ELF-1 (cell line): Measurements from ENCODE around the gene WFDC5.
"Not testable (repeated sequence)": the region's sequence is repeated elsewhere in the genome, so short reads cannot be mapped to it uniquely, and the experiment has no call there.

ENCODE experiments used
- DNase-seq: peaks from one replicate; pipeline ENCODE4 v3.0.0-alpha.2; 2016; ENCODE audit warnings: low read depth, low spot score

Gene WFDC5

DNA sequence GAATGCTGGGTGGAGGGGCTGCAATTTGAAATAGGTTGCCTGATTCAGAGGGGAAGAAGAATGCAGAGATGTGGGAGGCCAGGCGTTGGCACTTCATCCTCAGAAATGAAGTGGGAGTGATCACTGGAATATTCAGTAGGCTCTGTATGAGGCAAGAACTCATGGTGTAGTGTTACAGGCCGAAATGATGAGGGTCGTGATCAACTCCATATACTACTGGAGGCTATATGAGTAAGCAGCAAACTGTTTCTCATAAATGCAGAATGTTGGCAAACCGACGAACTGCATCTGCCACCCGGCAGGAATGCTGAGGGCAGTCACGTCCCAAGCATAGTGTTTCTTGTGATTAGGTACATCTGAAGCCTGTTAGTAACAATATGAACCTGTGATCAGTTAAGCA lies 26.7 kb downstream of the WFDC5 start:
- DNase-seq: no peak

DNA sequence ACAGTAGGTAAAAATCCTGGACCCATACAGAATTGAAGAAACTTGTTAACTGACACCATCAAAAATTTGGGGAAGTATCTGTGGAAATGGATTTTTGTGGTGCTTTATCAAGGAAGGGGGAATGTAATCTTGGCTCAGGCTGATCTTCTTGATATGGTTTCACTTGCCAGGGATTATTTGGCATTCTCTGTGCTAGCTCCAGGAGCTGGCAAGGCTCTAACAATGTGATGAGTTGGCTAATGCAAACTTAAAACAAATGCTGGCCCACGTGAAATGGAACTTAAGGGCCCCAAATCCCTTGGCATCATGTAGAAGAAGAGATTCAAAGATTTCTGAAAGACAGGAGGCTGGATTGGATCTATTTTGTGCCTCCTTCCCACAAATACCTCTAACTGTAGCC lies 27.2 kb downstream of the WFDC5 start:
- no peak for DNase-seq

DNA sequence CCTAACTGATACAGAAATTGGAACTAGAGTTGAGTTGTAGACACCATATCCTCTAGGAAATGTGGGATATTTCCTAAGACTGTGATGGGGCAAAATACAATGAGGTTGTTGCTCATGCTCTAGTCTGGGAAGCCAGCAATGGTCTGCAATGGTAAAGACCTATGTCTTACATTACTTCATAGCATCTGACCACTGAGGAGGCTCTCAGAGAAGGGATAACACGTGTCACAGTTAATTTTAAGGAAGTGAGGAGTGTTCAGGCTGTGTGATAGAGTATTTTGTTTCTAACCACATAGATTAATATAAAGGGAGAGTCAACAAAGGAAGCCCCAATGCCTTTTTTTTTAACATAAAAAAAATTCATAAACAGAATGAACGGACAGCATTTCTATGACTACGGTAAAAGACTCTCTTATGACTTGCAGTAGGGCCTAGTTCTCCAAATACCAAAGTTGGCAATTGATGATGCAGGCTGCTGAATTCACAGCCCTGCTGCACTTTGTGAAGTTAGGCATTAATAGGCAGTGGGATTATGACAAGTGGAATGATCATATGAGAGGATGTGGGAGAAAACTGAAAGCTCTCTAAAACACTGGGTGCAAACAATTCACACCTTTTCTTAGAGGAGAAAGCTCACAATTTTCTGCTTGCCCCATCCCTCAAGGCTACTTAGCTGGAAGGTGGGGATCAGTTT lies 27.7 kb downstream of the WFDC5 start:
- DNase-seq: no peak

DNA sequence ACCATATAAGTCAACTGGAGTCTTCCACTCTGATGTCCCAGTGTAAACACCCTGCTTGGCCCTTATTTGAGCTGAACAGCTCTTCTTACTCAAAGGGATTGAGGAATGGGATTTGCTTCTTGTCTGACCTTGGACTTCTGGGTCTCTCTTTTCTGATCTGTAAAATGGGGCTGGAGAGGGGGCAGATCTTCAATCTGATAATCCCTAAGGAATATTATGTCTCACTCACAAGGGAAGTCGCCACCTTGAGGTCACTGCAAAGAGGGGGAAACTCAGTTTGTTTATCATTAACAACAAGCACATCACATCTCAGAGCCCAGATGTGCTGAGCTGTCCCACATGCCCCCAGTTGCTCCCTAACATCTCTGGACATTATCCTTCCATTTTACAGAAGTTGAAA lies 29.1 kb downstream of the WFDC5 start:
- no peak for DNase-seq

DNA sequence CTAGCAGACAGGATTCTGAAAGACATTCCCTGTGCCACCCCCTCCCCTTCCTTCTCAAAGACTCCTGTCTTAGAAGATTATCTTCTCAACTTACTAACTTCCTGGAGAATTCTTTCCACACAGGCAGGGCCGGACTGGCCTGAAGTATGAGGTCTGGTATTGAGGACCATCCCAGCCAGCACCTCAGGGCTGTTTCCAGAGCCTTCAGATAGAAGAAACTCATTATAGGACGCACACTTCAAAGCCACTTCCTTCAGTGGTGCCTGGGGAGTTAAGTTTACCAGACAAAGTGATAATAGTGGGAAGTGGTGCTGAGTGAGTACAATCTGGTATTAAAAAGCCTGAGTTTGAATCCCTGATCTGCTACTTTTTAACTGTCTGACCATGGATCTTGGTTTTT lies 29.7 kb downstream of the WFDC5 start:
- DNase-seq: peak; percentile 68

DNA sequence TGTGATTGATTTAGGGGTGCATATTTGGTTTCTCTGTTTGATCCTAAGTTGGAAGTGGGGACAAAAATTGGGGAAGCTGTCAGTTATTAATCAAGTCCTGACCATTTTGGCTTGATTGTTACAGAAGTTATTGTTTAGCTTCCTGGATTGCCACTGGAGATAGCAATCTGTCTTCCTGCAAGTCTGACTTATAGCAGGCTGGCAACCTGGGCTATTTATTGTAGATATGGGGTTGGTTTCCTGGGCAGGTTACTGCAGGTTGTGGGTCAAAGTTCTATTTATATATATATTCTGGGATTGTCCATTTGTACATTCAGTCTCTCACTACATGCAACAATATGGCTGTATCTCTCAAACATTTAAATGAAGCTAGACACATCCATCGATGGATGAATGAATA lies 31.8 kb downstream of the WFDC5 start:
- DNase-seq: no peak

DNA sequence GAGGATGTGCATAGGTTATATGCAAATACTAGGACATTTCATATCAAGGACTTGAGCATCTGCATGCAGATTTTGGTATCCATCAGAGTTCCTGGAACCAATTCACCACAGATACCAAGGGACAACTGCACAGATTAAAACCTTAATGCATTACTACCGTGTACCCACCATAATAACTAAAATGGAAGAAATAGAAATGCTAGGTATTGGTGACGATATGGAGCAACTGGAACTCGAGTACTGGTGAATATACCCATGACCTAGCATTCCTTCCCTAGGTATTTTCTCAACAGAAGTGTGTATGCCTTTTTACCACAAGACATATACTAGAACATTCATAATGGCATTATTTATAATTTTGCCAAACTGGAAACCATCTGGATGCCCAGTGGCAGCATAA lies 32.5 kb downstream of the WFDC5 start:
- DNase-seq: no peak

DNA sequence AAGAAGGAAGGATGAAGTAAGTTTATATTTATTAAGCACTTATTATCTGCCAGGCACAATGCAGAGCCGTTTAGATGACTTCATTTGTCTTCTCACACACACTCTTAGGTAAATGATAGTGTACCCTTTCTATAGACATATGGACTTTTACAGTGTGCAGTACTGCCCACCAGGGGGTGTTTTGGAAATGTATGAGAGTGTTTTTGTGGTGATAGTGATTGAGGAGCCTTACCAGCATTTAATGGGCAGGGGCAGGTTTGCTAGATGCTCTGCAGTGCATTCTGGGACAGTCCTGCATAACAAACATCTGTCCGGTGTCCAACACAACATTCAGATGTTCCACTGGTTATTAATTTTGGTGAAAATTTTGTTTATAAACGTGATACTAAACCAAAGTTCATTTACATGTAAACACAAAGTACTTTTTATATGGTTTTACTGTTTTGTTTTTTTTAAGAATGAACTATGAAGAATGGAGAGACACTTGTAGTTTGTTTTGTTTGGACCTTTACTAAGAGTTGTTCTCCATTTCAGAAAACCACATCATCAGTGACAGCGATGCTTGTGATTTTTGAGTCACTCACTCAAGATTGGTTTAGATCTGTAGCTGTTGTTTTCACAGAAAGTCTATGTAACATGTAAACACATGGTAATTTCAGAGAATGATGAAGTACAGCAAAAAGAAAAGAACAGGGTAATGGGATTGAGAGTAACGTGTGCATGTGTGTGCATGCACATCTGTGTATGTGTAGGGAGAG lies 33.9 kb downstream of the WFDC5 start:
- DNase-seq: no peak

DNA sequence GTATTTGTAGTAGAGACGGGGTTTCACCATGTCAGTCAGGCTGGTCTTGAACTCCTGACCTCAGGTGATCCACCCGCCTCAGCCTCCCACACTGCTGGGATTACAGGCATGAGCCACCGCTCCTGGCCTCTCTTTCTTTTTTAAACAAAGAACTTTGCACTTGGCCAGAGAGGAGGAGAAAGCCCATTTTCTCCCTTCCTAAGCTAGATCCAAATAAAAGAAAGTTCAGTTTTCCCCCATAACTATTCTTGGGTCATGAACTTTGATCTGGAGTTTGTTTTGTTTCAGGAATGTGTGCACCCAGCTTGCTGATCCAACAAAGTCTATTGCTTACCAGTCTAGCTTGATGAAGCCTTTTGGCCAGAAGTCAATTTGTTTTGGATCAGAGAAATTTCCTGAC lies 37.4 kb downstream of the WFDC5 start:
- no peak for DNase-seq

DNA sequence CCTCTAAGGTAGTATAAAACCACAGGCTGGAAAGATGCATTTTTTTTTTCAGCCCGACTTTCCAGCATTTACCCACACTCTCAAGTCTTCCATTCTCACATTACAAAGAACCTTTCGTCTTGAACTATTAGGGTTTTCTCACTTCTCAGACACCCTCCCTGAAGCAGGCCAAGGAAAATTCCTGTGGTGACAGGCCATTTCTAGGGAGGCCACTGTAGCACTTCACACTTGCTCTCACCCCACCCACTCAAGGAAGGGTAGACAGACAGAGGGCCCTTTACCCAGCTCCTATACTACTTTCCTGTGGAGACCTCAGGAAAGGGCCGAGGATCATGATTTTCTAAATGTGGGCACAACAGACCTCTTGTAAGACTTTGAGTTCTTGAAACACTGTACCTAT lies 41.8 kb downstream of the WFDC5 start:
- no peak for DNase-seq

DNA sequence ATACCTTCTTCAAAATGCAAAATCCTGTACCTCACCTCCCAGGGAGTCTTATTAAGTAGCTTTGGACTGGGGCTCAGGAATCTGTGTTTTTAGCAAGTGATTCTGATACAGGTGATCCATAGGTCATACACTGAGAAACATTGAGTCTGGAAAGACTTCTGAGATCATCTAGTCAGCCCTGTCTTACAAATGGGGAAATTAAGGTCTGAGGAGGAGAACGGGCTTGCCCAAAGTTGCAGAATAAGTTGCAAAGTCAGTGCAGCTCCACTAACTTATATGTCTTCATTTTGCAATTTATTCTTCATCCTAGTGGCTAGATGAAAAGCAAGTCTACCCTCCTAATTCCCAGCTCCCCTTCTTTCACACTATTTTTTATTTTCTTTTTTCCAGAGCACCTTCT lies 42.9 kb downstream of the WFDC5 start:
- DNase-seq: no peak

DNA sequence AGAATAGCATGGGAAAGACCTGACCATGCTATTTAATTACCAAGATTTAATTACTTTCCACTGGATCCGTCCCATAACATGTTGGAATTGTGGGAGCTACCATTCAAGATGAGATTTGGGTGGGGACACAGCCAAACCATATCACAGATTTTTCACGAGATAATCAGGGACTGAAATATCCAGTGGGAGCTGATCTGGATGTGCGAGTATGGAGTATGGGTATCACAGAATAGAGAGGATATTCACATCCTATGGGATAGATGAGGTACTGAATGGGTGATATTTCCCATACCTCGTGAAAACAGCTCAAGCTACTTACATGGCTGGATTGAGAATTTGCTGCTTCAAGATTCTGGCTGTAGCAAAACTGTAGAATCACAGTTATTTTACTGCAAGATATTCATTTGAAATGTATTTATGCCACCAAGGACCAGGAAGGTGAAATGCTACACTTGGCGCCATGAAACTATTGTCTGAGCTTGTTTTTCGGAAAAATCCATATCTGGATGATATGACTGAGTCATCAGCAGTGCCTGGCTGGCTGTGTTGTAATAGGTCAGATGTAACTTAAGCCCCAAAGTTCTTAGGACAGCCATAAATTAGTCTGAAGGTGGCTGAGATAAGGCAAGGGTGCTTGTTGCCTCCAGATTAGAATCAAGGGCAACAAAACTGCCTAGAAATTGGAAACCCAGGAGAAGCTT lies 43.9 kb downstream of the WFDC5 start:
- DNase-seq: no peak

DNA sequence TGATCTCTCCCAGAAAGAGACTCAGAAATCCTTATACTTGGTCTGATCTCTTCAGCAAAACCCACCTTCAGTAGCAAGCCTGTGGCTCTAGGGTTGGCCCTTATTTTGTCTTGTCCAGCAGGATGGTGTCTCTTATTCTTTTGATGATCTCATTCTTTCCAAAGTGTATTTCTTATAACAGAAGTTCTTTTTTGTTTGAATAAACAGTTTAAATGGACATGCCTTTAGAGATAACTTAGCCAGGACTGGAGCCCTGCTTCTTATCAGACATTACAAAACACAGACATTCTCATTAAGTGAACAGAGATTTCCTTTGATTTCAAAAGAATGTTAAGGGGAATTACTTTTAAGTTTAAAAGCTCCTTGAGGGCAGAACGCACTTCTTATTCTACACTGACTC lies 45.7 kb downstream of the WFDC5 start:
- DNase-seq: no peak

DNA sequence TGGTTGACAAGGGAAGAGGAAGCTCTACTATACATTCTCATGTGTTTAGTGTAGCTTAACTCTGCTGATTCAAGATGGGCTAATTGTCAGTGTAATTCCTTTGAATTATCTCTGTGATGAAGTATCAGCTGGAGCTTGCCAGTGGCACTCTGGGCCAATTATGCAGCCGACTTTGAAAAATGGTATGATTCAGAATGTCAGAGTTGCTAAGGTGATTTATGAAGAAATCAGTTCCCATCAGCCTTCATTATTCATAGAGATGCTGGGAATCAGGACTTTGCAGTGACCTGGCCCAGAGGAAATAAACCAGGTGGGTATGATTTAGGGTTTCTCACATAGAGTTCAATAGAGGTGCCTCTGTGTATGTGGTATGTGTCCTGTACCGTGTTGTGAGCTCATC lies 47.4 kb downstream of the WFDC5 start:
- no peak for DNase-seq

DNA sequence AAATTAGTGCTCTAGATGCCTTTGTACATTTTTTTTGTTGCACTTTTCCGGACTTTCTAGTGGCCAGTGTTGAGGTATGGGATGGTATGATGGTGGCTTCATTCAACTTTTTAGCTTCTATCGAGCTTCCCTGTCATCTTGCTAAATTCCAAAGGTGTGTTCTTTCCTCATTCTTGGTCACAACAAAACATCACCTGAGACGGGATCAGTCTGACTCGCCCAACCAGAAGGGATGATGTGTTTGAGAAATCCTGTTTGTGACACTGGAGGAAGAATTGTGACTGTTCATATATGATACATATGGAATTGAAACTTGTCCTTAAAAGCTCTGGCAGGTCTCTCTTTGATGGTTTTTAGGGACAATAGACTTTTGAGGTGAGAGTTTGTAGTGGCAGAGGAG lies 47.9 kb downstream of the WFDC5 start:
- DNase-seq: no peak

DNA sequence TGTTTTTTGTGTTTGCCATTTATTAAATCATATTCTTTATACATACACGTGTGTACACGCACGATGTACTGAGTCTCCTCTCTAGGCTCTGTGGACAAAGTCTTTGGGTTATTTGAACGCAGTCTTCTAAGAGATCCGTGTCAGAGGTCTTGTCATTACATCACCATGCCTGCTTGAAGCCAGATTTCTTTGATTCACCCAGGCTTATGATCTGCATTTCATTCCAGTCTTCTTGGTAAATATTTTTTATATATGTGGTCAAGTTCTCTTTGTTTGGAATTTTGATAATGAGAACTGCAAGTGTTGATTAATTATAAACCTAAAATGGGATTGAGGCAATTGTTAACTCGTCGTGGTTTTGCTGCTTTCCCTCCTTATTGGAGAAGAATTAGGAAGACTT lies 48.6 kb downstream of the WFDC5 start:
- DNase-seq: no peak

DNA sequence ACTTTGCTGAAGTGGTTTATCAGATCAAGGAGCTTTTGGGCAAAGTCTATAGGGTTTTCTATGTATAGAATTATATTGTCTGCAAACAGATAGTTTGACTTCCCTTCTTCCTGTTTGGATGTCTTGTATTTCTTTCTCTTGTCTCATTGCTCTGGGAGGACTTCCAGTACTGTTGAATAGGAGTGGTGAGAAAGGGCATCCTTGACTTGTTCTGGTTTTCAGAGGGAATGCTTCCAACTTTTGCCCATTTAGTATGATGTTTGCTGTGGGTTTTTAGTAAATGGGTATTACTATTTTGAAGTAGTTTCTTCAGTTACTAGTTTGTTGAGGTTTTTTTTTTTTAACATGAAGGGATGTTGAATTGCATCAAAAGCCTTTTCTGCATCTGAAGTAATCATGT lies 50.2 kb downstream of the WFDC5 start:
- DNase-seq: no peak

DNA sequence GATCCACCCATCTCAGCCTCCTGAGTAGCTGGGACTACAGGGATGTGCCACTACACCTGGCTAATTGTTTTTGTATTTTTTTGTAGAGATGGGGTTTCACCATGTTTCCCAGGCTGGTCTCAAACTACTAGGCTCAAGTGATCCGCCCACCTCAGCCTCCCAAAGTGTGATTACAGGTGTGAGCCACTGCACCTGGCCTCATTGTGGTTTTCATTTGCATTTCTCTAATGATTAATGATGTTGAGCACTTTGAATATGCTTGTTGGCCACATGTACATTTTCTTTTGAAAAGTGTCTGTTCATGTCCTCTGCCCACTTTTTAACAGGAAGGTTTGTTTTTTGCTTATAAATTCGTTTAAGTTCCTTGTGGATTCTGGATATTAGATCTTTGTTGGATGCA lies 51.9 kb downstream of the WFDC5 start:
- not testable (repeated sequence) for DNase-seq

DNA sequence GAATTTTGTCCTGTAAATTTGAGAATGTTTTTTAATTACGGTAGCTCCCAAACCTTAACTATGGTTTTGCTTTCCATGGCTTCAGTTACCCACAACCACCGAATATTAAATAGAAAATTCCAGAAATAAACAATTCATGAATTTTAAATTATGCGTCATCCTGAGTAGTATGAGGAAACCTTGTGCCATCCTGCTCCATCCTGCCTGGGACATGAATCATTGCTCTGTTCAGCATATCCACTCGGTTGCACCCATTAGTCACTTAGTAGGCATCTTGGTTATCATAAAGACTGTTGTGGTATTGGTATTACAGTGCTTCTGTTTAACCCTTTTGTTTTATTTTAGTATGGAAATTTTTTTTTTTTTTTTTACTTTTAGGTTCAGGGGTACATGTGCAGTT lies 53.7 kb downstream of the WFDC5 start:
- no peak for DNase-seq

DNA sequence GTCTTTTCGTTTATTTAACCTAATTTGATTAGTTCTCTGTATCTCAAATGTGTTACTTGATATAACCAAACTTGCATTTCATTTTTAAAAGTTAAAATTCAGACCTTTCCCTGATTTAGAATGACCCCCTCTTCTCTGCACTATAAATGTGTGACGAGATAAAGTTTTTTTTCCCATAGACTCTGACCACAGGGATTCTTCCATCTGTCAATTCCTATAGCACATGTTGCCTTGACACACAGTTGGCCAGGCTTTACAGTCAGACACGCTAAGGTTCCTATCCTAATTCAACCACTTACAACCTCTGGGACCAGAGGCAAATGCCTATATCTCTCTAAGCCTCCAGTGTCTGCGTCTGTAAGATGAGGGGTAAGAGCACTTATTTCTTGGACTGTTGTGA lies 54.7 kb downstream of the WFDC5 start:
- DNase-seq: no peak
